Neural cell (in vitro differentiated cells): ENCODE measurements around the gene SRP68. TPM values are rescaled to one million over a fixed set of nuclear protein-coding genes. Genes with fewer than 3 reads are reported as not detected.
A peak's percentile ranks its signal among the peaks of the same experiment; 100 is the strongest.

ENCODE experiments used
- H2AFZ ChIP-seq: fragments of 200-600, 300-800 bp; sonication (generic), shearing (Covaris generic); 2 replicates; pipeline ENCODE4 v1.6.0; 2014; ENCODE audit warnings: low read depth, mild to moderate bottlenecking, antibody characterized with exemption, low read length, moderate library complexity
- H3F3A ChIP-seq: fragments of 200-600 bp; shearing (Covaris generic); 2 replicates; pipeline ENCODE4 v1.6.1; 2016; ENCODE audit warnings: mild to moderate bottlenecking, moderate library complexity, mixed read lengths, antibody characterized with exemption, low read length; ENCODE audit not compliant: insufficient read depth, poor library complexity, severe bottlenecking
- H3K27ac ChIP-seq: fragments of 200-600, 300-800 bp; sonication (generic), shearing (Covaris generic); 2 replicates; pipeline ENCODE4 v1.5.1; 2014; ENCODE audit warnings: mild to moderate bottlenecking, low read length, moderate library complexity
- H3K27me3 ChIP-seq: fragments of 300-800, 200-600 bp; sonication (generic), shearing (Covaris generic); 2 replicates; pipeline ENCODE4 v1.6.0; 2014; ENCODE audit warnings: mild to moderate bottlenecking, low read depth, low read length, moderate library complexity; ENCODE audit not compliant: insufficient read depth
- H3K36me3 ChIP-seq: fragments of 300-800, 200-600 bp; sonication (generic), shearing (Covaris generic); 2 replicates; pipeline ENCODE4 v1.5.1; 2014; ENCODE audit warnings: mild to moderate bottlenecking, antibody characterized with exemption, low read length, moderate library complexity; ENCODE audit not compliant: insufficient read depth
- H3K4me2 ChIP-seq: fragments of 300-800, 200-600 bp; sonication (generic), shearing (Covaris generic); 2 replicates; pipeline ENCODE4 v1.6.0; 2014; ENCODE audit warnings: mild to moderate bottlenecking, low read length
- H3K4me3 ChIP-seq: fragments of 300-800, 200-600 bp; sonication (generic), shearing (Covaris generic); 2 replicates; pipeline ENCODE4 v1.5.1; 2014; ENCODE audit warnings: mild to moderate bottlenecking, low read length, moderate library complexity
- H3K79me2 ChIP-seq: fragments of 200-600 bp; shearing (Covaris generic); replicated peaks from 2 replicates; pipeline ENCODE4 v1.6.0; 2014; ENCODE audit warnings: mild to moderate bottlenecking, low read length, moderate library complexity; ENCODE audit not compliant: insufficient read depth
- H3K9ac ChIP-seq: fragments of 300-800, 200-600 bp; sonication (generic), shearing (Covaris generic); 2 replicates; pipeline ENCODE4 v1.6.1; 2016; ENCODE audit warnings: mild to moderate bottlenecking, low read length, mixed read lengths
- H3K9me2 ChIP-seq: fragments of 200-600 bp; shearing (Covaris generic); 2 replicates; pipeline ENCODE4 v1.6.1; 2016; ENCODE audit warnings: mild to moderate bottlenecking, low read length, mixed read lengths; ENCODE audit not compliant: insufficient read depth
- H3K9me3 ChIP-seq: fragments of 200-600, 300-800 bp; sonication (generic), shearing (Covaris generic); 2 replicates; pipeline ENCODE4 v1.6.1; 2016; ENCODE audit warnings: mild to moderate bottlenecking, mixed run types, low read length, moderate library complexity, mixed read lengths
- H4K20me1 ChIP-seq: fragments of 200-600 bp; shearing (Covaris generic); 2 replicates; pipeline ENCODE4 v1.6.1; 2016; ENCODE audit warnings: mild to moderate bottlenecking, mixed run types; ENCODE audit not compliant: insufficient read depth
- CTCF ChIP-seq: fragments of 450-650 bp; IDR thresholded peaks from 2 replicates; pipeline ENCODE4 v1.5.1; 2014; ENCODE audit warnings: antibody characterized with exemption, mild to moderate bottlenecking, moderate library complexity; ENCODE audit not compliant: poor library complexity, severe bottlenecking
- EP300 ChIP-seq: fragments of 450-650 bp; conservative IDR thresholded peaks from 2 replicates; pipeline ENCODE4 v1.6.1; 2014; ENCODE audit warnings: antibody characterized with exemption, mild to moderate bottlenecking, moderate library complexity; ENCODE audit not compliant: poor library complexity, severe bottlenecking
- EZH2 ChIP-seq: fragments of 200-600, 300-800 bp; shearing (Covaris generic), sonication (generic); IDR thresholded peaks from 2 replicates; pipeline ENCODE4 v1.6.1; 2014; ENCODE audit warnings: antibody characterized with exemption, low read length, borderline replicate concordance, mild to moderate bottlenecking; ENCODE audit not compliant: insufficient read depth, poor library complexity, severe bottlenecking
- MXI1 ChIP-seq: fragments of 450-650 bp; conservative IDR thresholded peaks from 2 replicates; pipeline ENCODE4 v1.6.1; 2014; ENCODE audit warnings: antibody characterized with exemption, mild to moderate bottlenecking; ENCODE audit not compliant: poor library complexity, severe bottlenecking
- POLR2AphosphoS5 ChIP-seq: IDR thresholded peaks from 2 replicates; pipeline ENCODE4 v1.6.1; 2012
- RAD21 ChIP-seq: fragments of 450-650 bp; conservative IDR thresholded peaks from 2 replicates; pipeline ENCODE4 v1.6.1; 2014; ENCODE audit warnings: antibody characterized with exemption, mild to moderate bottlenecking, moderate library complexity
- REST ChIP-seq: IDR thresholded peaks from 2 replicates; pipeline ENCODE4 v1.6.1; 2012; ENCODE audit warnings: borderline replicate concordance
- SMC3 ChIP-seq: fragments of 450-650 bp; conservative IDR thresholded peaks from 2 replicates; pipeline ENCODE4 v1.6.1; 2014; ENCODE audit warnings: antibody characterized with exemption, mild to moderate bottlenecking, moderate library complexity; ENCODE audit not compliant: poor library complexity
- TAF1 ChIP-seq: IDR thresholded peaks from 2 replicates; pipeline ENCODE4 v1.6.1; 2012; ENCODE audit warnings: low read depth
- polyA plus RNA-seq: library from polyadenylated mRNA; depleted of rRNA; stranded (reverse); fragments of >200 nt; gene quantifications from 2 replicates; pipeline ENCODE4 v1.2.3, GENCODE V29; 2014

Gene SRP68
- polyA plus RNA-seq, 1 donor from 2014 or later: 26.3 TPM

GRCh38 chr17:76076146-76076764 lies 3.9 kb upstream of the SRP68 start:
- peaks cover 62% of the 10 kb centered on the region for H3K27me3 ChIP-seq
- H3K4me3 ChIP-seq: peak overlapping the region; percentile 62

More at GRCh38 chr17:76076146-76076764, 3.9 kb upstream of the SRP68 start:
- Histone ChIP-seq H4K20me1 (no peaks in the 10 kb centered on the region), H3K4me2 (no peak overlapping the region), H3K9ac (no peak overlapping the region), H3K9me3 (no peaks in the 10 kb centered on the region), H3K79me2 (peaks cover 17% of the 10 kb centered on the region), H3K9me2 (no peaks in the 10 kb centered on the region), H3F3A (no peaks in the 10 kb centered on the region), H2AFZ (no peak overlapping the region), H3K36me3 (no peaks in the 10 kb centered on the region), H3K27ac (no peak overlapping the region)
- TF ChIP-seq CTCF (no peak), TAF1 (no peak), EP300 (no peak), POLR2AphosphoS5 (no peak), SMC3 (no peak), MXI1 (no peak), EZH2 (no peak), RAD21 (no peak), REST (no peak)
